WTC11 (cell line): ENCODE measurements around the gene HYAL1. TPM values are rescaled to one million over a fixed set of nuclear protein-coding genes. Genes with fewer than 3 reads are reported as not detected.

Source experiments
- CREM ChIP-seq: sonication (generic); formaldehyde crosslinking; IDR thresholded peaks from 2 replicates; pipeline ENCODE4 v1.8.1; 2022; ENCODE audit warnings: mild to moderate bottlenecking, missing genetic modification reagents, moderate library complexity
- E2F5 ChIP-seq: sonication (generic); formaldehyde crosslinking; IDR thresholded peaks from 2 replicates; pipeline ENCODE4 v1.8.1; 2022; ENCODE audit warnings: mild to moderate bottlenecking, moderate library complexity, missing genetic modification reagents
- FOXP1 ChIP-seq: sonication (generic); formaldehyde crosslinking; IDR thresholded peaks from 2 replicates; pipeline ENCODE4 v1.8.0; 2022; ENCODE audit warnings: missing genetic modification reagents, mild to moderate bottlenecking, moderate library complexity, borderline replicate concordance
- GABPB1 ChIP-seq: sonication (generic); formaldehyde crosslinking; IDR thresholded peaks from 2 replicates; pipeline ENCODE4 v1.8.1; 2023; ENCODE audit warnings: mild to moderate bottlenecking, missing genetic modification reagents
- JAZF1 ChIP-seq: fragments of 250-450 bp; sonication (Bioruptor Pico); IDR thresholded peaks from 2 replicates; pipeline ENCODE4 v1.9.0; 2021; ENCODE audit warnings: moderate library complexity, mild to moderate bottlenecking, inconsistent platforms
- JUN ChIP-seq: sonication (generic); formaldehyde crosslinking; IDR thresholded peaks from 2 replicates; pipeline ENCODE4 v1.8.0; 2023; ENCODE audit warnings: mild to moderate bottlenecking, missing genetic modification reagents
- NFATC4 ChIP-seq: fragments of 250-450 bp; sonication (Bioruptor Pico); IDR thresholded peaks from 2 replicates; pipeline ENCODE4 v1.9.0; 2021; ENCODE audit warnings: mild to moderate bottlenecking
- NR1H2 ChIP-seq: sonication (generic); formaldehyde crosslinking; IDR thresholded peaks from 2 replicates; pipeline ENCODE4 v1.9.0; 2021; ENCODE audit warnings: mild to moderate bottlenecking, moderate library complexity, missing genetic modification reagents
- SMAD3 ChIP-seq: sonication (generic); formaldehyde crosslinking; IDR thresholded peaks from 2 replicates; pipeline ENCODE4 v1.8.0; 2022; ENCODE audit warnings: missing genetic modification reagents, mild to moderate bottlenecking, borderline replicate concordance
- TCF7 ChIP-seq: sonication (generic); formaldehyde crosslinking; IDR thresholded peaks from 2 replicates; pipeline ENCODE4 v1.8.0; 2022; ENCODE audit warnings: mild to moderate bottlenecking, low read depth, missing genetic modification reagents, moderate library complexity
- TEAD1 ChIP-seq: sonication (generic); formaldehyde crosslinking; IDR thresholded peaks from 2 replicates; pipeline ENCODE4 v1.8.0; 2022; ENCODE audit warnings: mild to moderate bottlenecking, missing genetic modification reagents
- USF2 ChIP-seq: sonication (generic); formaldehyde crosslinking; IDR thresholded peaks from 2 replicates; pipeline ENCODE4 v1.8.1; 2023; ENCODE audit warnings: mild to moderate bottlenecking, missing genetic modification reagents, moderate library complexity
- ZBTB43 ChIP-seq: sonication (generic); formaldehyde crosslinking; IDR thresholded peaks from 2 replicates; pipeline ENCODE4 v1.8.1; 2023; ENCODE audit warnings: mild to moderate bottlenecking, missing genetic modification reagents
- ZNF263 ChIP-seq: sonication (generic); formaldehyde crosslinking; IDR thresholded peaks from 2 replicates; pipeline ENCODE4 v1.8.1; 2022; ENCODE audit warnings: low read depth, mild to moderate bottlenecking, moderate library complexity, missing genetic modification reagents
- ZNF281 ChIP-seq: sonication (generic); formaldehyde crosslinking; IDR thresholded peaks from 2 replicates; pipeline ENCODE4 v1.8.0; 2023; ENCODE audit warnings: mild to moderate bottlenecking, missing genetic modification reagents
- total RNA-seq: library from RNA; stranded (reverse); gene quantifications from 3 replicates; pipeline ENCODE4 v1.2.3, GENCODE V29; 2021
- TF ChIP-seq, protein P1 (sequence below): sonication (generic); formaldehyde crosslinking; IDR thresholded peaks from 2 replicates; pipeline ENCODE4 v1.8.0; 2022; ENCODE audit warnings: missing genetic modification reagents
- TF ChIP-seq, protein P2 (sequence below): fragments of 250-450 bp; sonication (Bioruptor Pico); IDR thresholded peaks from 2 replicates; pipeline ENCODE4 v1.9.0; 2021; ENCODE audit warnings: moderate library complexity, mild to moderate bottlenecking, inconsistent platforms, borderline replicate concordance
- TF ChIP-seq, protein P3 (sequence below): sonication (generic); formaldehyde crosslinking; IDR thresholded peaks from 2 replicates; pipeline ENCODE4 v1.8.0; 2022; ENCODE audit warnings: mild to moderate bottlenecking, missing genetic modification reagents

Gene HYAL1
- total RNA-seq, 1 experiment from 2014 or later: 3.4 TPM

DNA sequence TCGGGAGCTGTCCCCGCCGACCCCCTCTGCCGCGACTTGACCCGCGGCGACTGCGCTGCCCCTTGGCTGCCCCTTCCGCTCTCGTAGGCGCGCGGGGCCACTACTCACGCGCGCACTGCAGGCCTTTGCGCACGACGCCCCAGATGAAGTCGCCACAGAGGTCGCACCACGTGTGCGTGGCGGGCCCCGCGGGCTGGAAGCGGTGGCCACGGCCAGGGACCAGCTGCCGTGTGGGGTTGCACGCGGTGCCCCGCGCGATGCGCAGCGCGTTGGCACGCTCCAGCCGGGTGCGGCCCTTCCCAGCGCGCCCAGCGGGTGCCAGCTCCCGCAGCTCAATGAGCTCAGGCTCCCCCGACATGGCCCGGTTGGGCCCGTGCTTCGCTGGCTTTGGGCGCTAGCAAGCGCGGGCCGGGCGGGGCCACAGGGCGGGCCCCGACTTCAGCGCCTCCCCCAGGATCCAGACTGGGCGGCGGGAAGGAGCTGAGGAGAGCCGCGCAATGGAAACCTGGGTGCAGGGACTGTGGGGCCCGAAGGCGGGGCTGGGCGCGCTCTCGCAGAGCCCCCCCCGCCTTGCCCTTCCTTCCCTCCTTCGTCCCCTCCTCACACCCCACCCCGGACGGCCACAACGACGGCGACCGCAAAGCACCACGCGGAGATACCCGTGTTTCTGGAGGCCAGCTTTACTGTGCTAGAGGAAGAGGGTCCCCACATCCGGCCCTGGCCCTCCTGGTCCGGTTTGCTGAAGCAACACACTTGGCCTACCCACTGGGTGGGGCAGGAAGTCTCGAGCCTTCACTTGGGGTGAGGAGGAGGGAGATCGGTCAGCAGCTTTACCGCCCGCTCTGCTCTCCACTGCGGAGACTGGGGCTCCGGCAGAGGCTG, 37.3 kb upstream of the HYAL1 start, which contains the start of gene RASSF1 (continued):
- TF ChIP-seq TCF7 (CRISPR knock-in tag): peak; percentile 87
- TF ChIP-seq GABPB1 (CRISPR knock-in tag): no peak
- TF ChIP-seq FOXP1 (CRISPR knock-in tag): peak; percentile 76
- peak; percentile 22; the same call in 1 of the 2 replicates for TF ChIP-seq ZNF263 (CRISPR knock-in tag)
- no peak for TF ChIP-seq CREM (CRISPR knock-in tag)
- TF ChIP-seq NFATC4 (CRISPR knock-in tag): no peak
- TF ChIP-seq, protein P1, sequence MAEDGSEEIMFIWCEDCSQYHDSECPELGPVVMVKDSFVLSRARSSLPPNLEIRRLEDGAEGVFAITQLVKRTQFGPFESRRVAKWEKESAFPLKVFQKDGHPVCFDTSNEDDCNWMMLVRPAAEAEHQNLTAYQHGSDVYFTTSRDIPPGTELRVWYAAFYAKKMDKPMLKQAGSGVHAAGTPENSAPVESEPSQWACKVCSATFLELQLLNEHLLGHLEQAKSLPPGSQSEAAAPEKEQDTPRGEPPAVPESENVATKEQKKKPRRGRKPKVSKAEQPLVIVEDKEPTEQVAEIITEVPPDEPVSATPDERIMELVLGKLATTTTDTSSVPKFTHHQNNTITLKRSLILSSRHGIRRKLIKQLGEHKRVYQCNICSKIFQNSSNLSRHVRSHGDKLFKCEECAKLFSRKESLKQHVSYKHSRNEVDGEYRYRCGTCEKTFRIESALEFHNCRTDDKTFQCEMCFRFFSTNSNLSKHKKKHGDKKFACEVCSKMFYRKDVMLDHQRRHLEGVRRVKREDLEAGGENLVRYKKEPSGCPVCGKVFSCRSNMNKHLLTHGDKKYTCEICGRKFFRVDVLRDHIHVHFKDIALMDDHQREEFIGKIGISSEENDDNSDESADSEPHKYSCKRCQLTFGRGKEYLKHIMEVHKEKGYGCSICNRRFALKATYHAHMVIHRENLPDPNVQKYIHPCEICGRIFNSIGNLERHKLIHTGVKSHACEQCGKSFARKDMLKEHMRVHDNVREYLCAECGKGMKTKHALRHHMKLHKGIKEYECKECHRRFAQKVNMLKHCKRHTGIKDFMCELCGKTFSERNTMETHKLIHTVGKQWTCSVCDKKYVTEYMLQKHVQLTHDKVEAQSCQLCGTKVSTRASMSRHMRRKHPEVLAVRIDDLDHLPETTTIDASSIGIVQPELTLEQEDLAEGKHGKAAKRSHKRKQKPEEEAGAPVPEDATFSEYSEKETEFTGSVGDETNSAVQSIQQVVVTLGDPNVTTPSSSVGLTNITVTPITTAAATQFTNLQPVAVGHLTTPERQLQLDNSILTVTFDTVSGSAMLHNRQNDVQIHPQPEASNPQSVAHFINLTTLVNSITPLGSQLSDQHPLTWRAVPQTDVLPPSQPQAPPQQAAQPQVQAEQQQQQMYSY (CRISPR knock-in tag): peak; percentile 24; the same call in 1 of the 2 replicates
- TF ChIP-seq JUN (CRISPR knock-in tag): 0 out of 2 replicates have a peak, but pooled peaks have one; percentile 56
- TF ChIP-seq SMAD3 (CRISPR knock-in tag): 0 out of 2 replicates have a peak, but pooled peaks have one; percentile 30
- 0 out of 2 replicates have a peak, but pooled peaks have one; percentile 19 for TF ChIP-seq ZNF281 (CRISPR knock-in tag)
- TF ChIP-seq, protein P2, sequence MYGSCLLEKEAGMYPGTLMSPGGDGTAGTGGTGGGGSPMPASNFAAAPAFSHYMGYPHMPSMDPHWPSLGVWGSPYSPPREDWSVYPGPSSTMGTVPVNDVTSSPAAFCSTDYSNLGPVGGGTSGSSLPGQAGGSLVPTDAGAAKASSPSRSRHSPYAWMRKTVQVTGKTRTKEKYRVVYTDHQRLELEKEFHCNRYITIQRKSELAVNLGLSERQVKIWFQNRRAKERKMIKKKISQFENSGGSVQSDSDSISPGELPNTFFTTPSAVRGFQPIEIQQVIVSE (CRISPR knock-in tag): no peak
- no peak for TF ChIP-seq JAZF1 (CRISPR knock-in tag)
- 0 out of 2 replicates have a peak, but pooled peaks have one; percentile 7 for TF ChIP-seq USF2
- TF ChIP-seq ZBTB43 (CRISPR knock-in tag): peak; percentile 77; the same call in 1 of the 2 replicates
- TF ChIP-seq, protein P3, sequence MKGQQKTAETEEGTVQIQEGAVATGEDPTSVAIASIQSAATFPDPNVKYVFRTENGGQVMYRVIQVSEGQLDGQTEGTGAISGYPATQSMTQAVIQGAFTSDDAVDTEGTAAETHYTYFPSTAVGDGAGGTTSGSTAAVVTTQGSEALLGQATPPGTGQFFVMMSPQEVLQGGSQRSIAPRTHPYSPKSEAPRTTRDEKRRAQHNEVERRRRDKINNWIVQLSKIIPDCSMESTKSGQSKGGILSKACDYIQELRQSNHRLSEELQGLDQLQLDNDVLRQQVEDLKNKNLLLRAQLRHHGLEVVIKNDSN: peak; percentile 53; the same call in 1 of the 2 replicates
- TF ChIP-seq E2F5 (CRISPR knock-in tag): peak; percentile 85; the same call in 1 of the 2 replicates
- TF ChIP-seq NR1H2: no peak
- 0 out of 2 replicates have a peak, but pooled peaks have one; percentile 67 for TF ChIP-seq TEAD1 (CRISPR knock-in tag)
